A549 (cell line): ENCODE data around the gene C20orf173. TPM values are rescaled to one million over a fixed set of nuclear protein-coding genes. Genes with fewer than 3 reads are reported as not detected.
"Not testable (repeated sequence)": the region's sequence is repeated elsewhere in the genome, so short reads cannot be mapped to it uniquely, and the experiment has no call there.

Experiments used
- ATAC-seq, 2 experiments: fragments of 200-7000 bp in 1 of 2; fragments of >200 bp in 1 of 2; cut with Nextera tagmentation in 1 of 2; cut with Tn5 transposase in 1 of 2; 3 replicates each; pipeline versions ENCODE4 v1.8.0 to v1.9.1; 2018 to 2020; ENCODE audit warnings: mild to moderate bottlenecking in 1 of 2, moderate library complexity in 1 of 2
- CTCF ChIA-PET: fragments of 300-600 bp; sonication (Branson Sonifier 250); formaldehyde crosslinking; extraction: SDS; loops from one replicate; lab custom pipeline; 2021; ENCODE audit warnings: antibody characterized with exemption, inconsistent platforms; lab: Yijun Ruan, JAX
- POLR2A ChIA-PET: fragments of 350-600 bp; formaldehyde crosslinking; extraction: SDS; loops from one replicate; lab custom pipeline; 2021; ENCODE audit warnings: antibody characterized with exemption, inconsistent platforms; lab: Yijun Ruan, JAX
- DNase-seq, 2 experiments: peaks; one replicate each; pipeline versions ENCODE4 v3.0.0 to v3.0.0-alpha.2; 2011 to 2016; ENCODE audit warnings: low read depth in 1 of 2, low spot score in 1 of 2
- FAIRE-seq: peaks from 2 replicates; lab custom pipeline; 2011; peaks lifted over from hg19 to GRCh38; lab: Jason Lieb, UNC
- H3K27ac ChIP-seq, 2 experiments: fragments of >200 bp; sonication (Bioruptor Twin); formaldehyde crosslinking; 3 replicates each; pipeline ENCODE4 v1.5.1; 2016 to 2017
- H3K4me1 ChIP-seq: fragments of >200 bp; sonication (Bioruptor Twin); formaldehyde crosslinking; 3 replicates; pipeline ENCODE4 v1.6.1; 2016
- H3K4me2 ChIP-seq: fragments of >200 bp; sonication (Bioruptor Twin); formaldehyde crosslinking; 3 replicates; pipeline ENCODE4 v1.6.1; 2016
- H3K4me3 ChIP-seq: fragments of >200 bp; sonication (Bioruptor Twin); formaldehyde crosslinking; 3 replicates; pipeline ENCODE4 v1.5.1; 2016
- H3K9me3 ChIP-seq: fragments of >200 bp; sonication (Bioruptor Twin); formaldehyde crosslinking; 3 replicates; pipeline ENCODE4 v1.6.1; 2016
- BCL3 ChIP-seq: fragments of >200 bp; sonication (Bioruptor Twin); formaldehyde crosslinking; IDR thresholded peaks from 3 replicates; pipeline ENCODE4 v1.6.1; 2016
- BHLHE40 ChIP-seq: IDR thresholded peaks from 2 replicates; pipeline ENCODE4 v1.6.1; 2012; ENCODE audit warnings: low read depth, low read length, inconsistent platforms
- CBX8 ChIP-seq: fragments of 200-600 bp; sonication (generic); IDR thresholded peaks from 2 replicates; pipeline ENCODE4 v1.6.1; 2016
- CHD4 ChIP-seq: fragments of 200-600 bp; sonication (generic); IDR thresholded peaks from 2 replicates; pipeline ENCODE4 v1.6.1; 2016; ENCODE audit warnings: antibody characterized with exemption, mild to moderate bottlenecking, borderline replicate concordance
- E2F6 ChIP-seq: IDR thresholded peaks from 2 replicates; pipeline ENCODE4 v1.6.1; 2012; ENCODE audit warnings: low read depth, borderline replicate concordance
- EHF ChIP-seq: fragments of 250-450 bp; sonication (Bioruptor Pico); IDR thresholded peaks from 2 replicates; pipeline ENCODE4 v1.5.0; 2020; ENCODE audit warnings: mild to moderate bottlenecking
- EP300 ChIP-seq, 2 experiments: fragments of >200 bp; sonication (Bioruptor Twin); formaldehyde crosslinking; IDR thresholded peaks; 2 replicates in 1 of 2; 3 replicates in 1 of 2; pipeline ENCODE4 v1.6.1; 2016 to 2017
- FOSL2 ChIP-seq, 2 experiments: fragments of 450-650 bp in 1 of 2; fragments of >200 bp in 1 of 2; sonication (Bioruptor Twin) in 1 of 2; formaldehyde crosslinking; IDR thresholded peaks; 2 replicates each; pipeline versions ENCODE4 v1.5.0 to v1.6.1; 2016 to 2020; ENCODE audit warnings: mild to moderate bottlenecking in 1 of 2, moderate library complexity in 1 of 2
- GATA3 ChIP-seq: IDR thresholded peaks from 2 replicates; pipeline ENCODE4 v1.6.1; 2012; ENCODE audit warnings: borderline replicate concordance
- HES2 ChIP-seq: fragments of >200 bp; sonication (Bioruptor Twin); formaldehyde crosslinking; IDR thresholded peaks from 2 replicates; pipeline ENCODE4 v1.6.1; 2016
- HEYL ChIP-seq: fragments of 250-450 bp; sonication (Bioruptor Pico); IDR thresholded peaks from 2 replicates; pipeline ENCODE4 v1.8.0; 2021; ENCODE audit warnings: mild to moderate bottlenecking, moderate library complexity
- HOXA7 ChIP-seq: fragments of 250-450 bp; sonication (Bioruptor Pico); IDR thresholded peaks from 2 replicates; pipeline ENCODE4 v1.5.0; 2020; ENCODE audit warnings: mild to moderate bottlenecking, moderate library complexity
- HOXB5 ChIP-seq: fragments of 250-450 bp; sonication (Bioruptor Pico); IDR thresholded peaks from 2 replicates; pipeline ENCODE4 v1.5.0; 2020; ENCODE audit warnings: mild to moderate bottlenecking, moderate library complexity
- JUNB ChIP-seq: fragments of >200 bp; sonication (Bioruptor Twin); formaldehyde crosslinking; IDR thresholded peaks from 2 replicates; pipeline ENCODE4 v1.6.1; 2016
- MAFK ChIP-seq: fragments of 450-650 bp; IDR thresholded peaks from 2 replicates; pipeline ENCODE4 v1.6.1; 2014; ENCODE audit not compliant: partially characterized antibody
- MAX ChIP-seq: IDR thresholded peaks from 2 replicates; pipeline ENCODE4 v1.6.1; 2012
- PHF8 ChIP-seq: fragments of 200-600 bp; sonication (generic); IDR thresholded peaks from 2 replicates; pipeline ENCODE4 v1.6.1; 2016; ENCODE audit warnings: low read depth, mild to moderate bottlenecking, antibody characterized with exemption, moderate library complexity, borderline replicate concordance
- POLR2AphosphoS2 ChIP-seq: conservative IDR thresholded peaks from 2 replicates; pipeline ENCODE4 v1.6.1; 2012; ENCODE audit warnings: low read length, improper control_type of control experiment, inconsistent platforms
- RAD21 ChIP-seq, 2 experiments: fragments of >200 bp in 1 of 2; sonication (Bioruptor Twin) in 1 of 2; formaldehyde crosslinking in 1 of 2; IDR thresholded peaks in 1 of 2; conservative IDR thresholded peaks in 1 of 2; 2 replicates in 1 of 2; 3 replicates in 1 of 2; pipeline ENCODE4 v1.6.1; 2012 to 2018; ENCODE audit warnings: inconsistent platforms in 1 of 2
- RFX5 ChIP-seq: fragments of 450-650 bp; IDR thresholded peaks from 2 replicates; pipeline ENCODE4 v1.7.1; 2014; ENCODE audit warnings: antibody characterized with exemption, mild to moderate bottlenecking, moderate library complexity
- SMC3 ChIP-seq: fragments of >200 bp; sonication (Bioruptor Twin); formaldehyde crosslinking; IDR thresholded peaks from 3 replicates; pipeline ENCODE4 v1.6.1; 2018; ENCODE audit warnings: inconsistent platforms
- TP53 ChIP-seq: fragments of 250-450 bp; sonication (Bioruptor Pico); IDR thresholded peaks from 2 replicates; pipeline ENCODE4 v1.5.0; 2021; ENCODE audit warnings: mild to moderate bottlenecking, moderate library complexity
- USF2 ChIP-seq: fragments of 450-650 bp; IDR thresholded peaks from 2 replicates; pipeline ENCODE4 v1.6.1; 2014; ENCODE audit warnings: antibody characterized with exemption
- ZC3H11A ChIP-seq: fragments of 450-650 bp; IDR thresholded peaks from 2 replicates; pipeline ENCODE4 v1.6.1; 2014; ENCODE audit warnings: antibody characterized with exemption, mild to moderate bottlenecking
- ZFP36 ChIP-seq: fragments of 450-650 bp; IDR thresholded peaks from 2 replicates; pipeline ENCODE4 v1.6.1; 2014; ENCODE audit warnings: borderline replicate concordance; ENCODE audit not compliant: partially characterized antibody
- ZNF302 ChIP-seq: fragments of 250-450 bp; sonication (Bioruptor Pico); IDR thresholded peaks from 2 replicates; pipeline ENCODE4 v1.9.0; 2021; ENCODE audit warnings: inconsistent platforms, mild to moderate bottlenecking, moderate library complexity
- ZSCAN20 ChIP-seq: fragments of 250-450 bp; sonication (Bioruptor Pico); IDR thresholded peaks from 2 replicates; pipeline ENCODE4 v1.8.0; 2022; ENCODE audit warnings: mild to moderate bottlenecking, moderate library complexity
- WGBS: methylation state at CpG from one replicate; pipeline ENCODE4 v1.1.6; 2017; ENCODE audit errors: missing lambda C conversion rate; 5-methylcytosine and 5-hydroxymethylcytosine counted together
- polyA plus RNA-seq, 4 experiments: library from polyadenylated mRNA; depleted of rRNA in 3 of 4; stranded (reverse); fragments of >200 nt; fragmentation: RNase III in 1 of 4; extraction: RNeasy Plus Mini Kit Qiagen cat#74134 plus additional on column Dnase treatment in 1 of 4; gene quantifications; 2 replicates in 3 of 4; 3 replicates in 1 of 4; pipeline ENCODE4 v1.2.3, GENCODE V29; 2011 to 2017

C20orf173 gene
- polyA plus RNA-seq, 2 of the 4 experiments (the other 2 are of a cell fraction): not detected

DNA sequence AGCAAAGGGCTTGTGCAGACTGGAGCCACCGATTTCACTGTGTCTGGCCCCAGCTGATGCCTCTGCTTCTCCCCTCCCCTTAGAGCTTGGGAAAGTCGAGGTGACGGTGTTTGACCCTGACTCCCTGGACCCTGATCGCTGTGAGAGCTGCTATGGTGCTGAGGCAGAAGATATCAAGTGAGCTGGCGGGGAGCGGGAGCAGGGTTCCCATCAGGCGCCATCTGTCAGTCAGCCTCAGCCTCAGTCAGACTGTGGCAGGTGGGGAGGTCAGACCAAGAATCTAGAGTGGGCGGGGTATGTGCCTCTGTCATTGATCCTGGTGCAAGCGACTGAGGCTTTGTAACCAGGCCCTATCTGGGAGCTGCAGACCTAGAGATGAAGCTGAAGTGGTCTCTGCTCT, 17.9 kb upstream of the C20orf173 start:
- no peak overlapping the region for H3K27ac ChIP-seq
- no peak overlapping the region for H3K4me2 ChIP-seq
- no peak overlapping the region for H3K4me3 ChIP-seq
- FAIRE-seq (no peak), ATAC-seq (no peak), DNase-seq (no peak)
- ChIA-PET CTCF (interaction anchor here (1.3 to 1.9 kb wide), 4 partner anchors 12 to 84 kb away, joined by 3 to 4 read pairs (median 4); no protein-coding TSS in a partner anchor), POLR2A (no interaction called here)
- TF ChIP-seq EHF (CRISPR knock-in tag) (no peak), MAX (no peak), CBX8 (no peak), HEYL (CRISPR knock-in tag) (no peak)
- H3K4me1 ChIP-seq: peaks cover 7% of the 10 kb centered on the region; the same call in 2 of the 3 replicates
- WGBS: 91% methylated on average over 8 of the region's 9 CpGs
- no peaks in the 10 kb centered on the region for H3K9me3 ChIP-seq

GRCh38 chr20:35546127-35546526, 16.7 kb upstream of the C20orf173 start:
- H3K9me3 ChIP-seq: no peaks in the 10 kb centered on the region
- no peak for TF ChIP-seq CHD4
- TF ChIP-seq BCL3: no peak
- TF ChIP-seq BHLHE40: no peak
- TF ChIP-seq EHF (CRISPR knock-in tag): no peak
- TF ChIP-seq MAFK: no peak
- no peak for TF ChIP-seq TP53
- no peak for TF ChIP-seq SMC3
- no peak for TF ChIP-seq ZFP36
- no peak for TF ChIP-seq GATA3
- no peak for TF ChIP-seq POLR2AphosphoS2
- no peak for TF ChIP-seq PHF8
- DNase-seq (no peak), FAIRE-seq (no peak), ATAC-seq (no peak)
- H3K4me1 ChIP-seq: peaks cover 8% of the 10 kb centered on the region; the same call in 2 of the 3 replicates
- no peak overlapping the region for H3K27ac ChIP-seq
- POLR2A ChIA-PET: no interaction called here
- H3K4me2 ChIP-seq: no peak overlapping the region
- no peak overlapping the region for H3K4me3 ChIP-seq
- CTCF ChIA-PET: interaction anchor here (0.9 to 1.3 kb wide), 2 partner anchors 9 to 74 kb away, joined by 3 read pairs; no protein-coding TSS in a partner anchor
- 72% methylated on average over 1 of the region's 1 CpG for WGBS

DNA sequence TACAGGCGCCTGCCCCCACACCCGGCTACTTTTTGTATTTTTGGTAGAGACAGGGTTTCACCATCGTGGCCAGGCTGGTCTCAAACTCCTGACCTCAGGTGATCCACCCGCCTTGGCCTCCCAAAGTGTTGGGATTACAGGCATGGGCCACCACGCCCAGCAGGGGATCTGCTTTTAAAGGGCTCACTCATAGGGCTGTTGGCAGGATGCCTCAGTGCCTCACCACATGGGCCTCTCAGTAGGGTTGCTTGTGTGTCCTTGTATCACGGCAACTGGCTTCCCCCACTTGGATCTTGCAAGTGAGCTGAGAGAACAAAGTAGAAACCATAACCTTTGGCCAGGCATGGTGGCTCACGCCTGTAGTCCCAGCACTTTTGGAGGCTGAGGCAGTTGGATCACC, 15.5 kb upstream of the C20orf173 start:
- not testable (repeated sequence) for ATAC-seq, H3K27ac ChIP-seq, H3K4me3 ChIP-seq, H3K4me2 ChIP-seq, H3K9me3 ChIP-seq, FAIRE-seq, H3K4me1 ChIP-seq
- ChIA-PET POLR2A (interaction anchor here (0.6 kb wide), 1 partner anchor 676 kb away, joined by 3 read pairs; no protein-coding TSS in a partner anchor), CTCF (interaction anchor here (0.8 to 2.3 kb wide), 2 partner anchors 12 to 73 kb away, joined by 3 to 7 read pairs; no protein-coding TSS in a partner anchor)
- peak in 1 of 2 experiments; percentile 36 for DNase-seq
- WGBS: 91% methylated on average over 7 of the region's 7 CpGs

GRCh38 chr20:35544436-35544835, 15.0 kb upstream of the C20orf173 start:
- Histone ChIP-seq H3K4me3 (no peak overlapping the region), H3K9me3 (no peaks in the 10 kb centered on the region), H3K4me2 (no peak overlapping the region), H3K4me1 (peaks cover 8% of the 10 kb centered on the region; the same call in 2 of the 3 replicates), H3K27ac (no peak overlapping the region)
- TF ChIP-seq EP300 (IDR thresholded peaks at IDR 0.05): no peak
- no peak for TF ChIP-seq JUNB
- no peak for TF ChIP-seq ZC3H11A
- no peak for TF ChIP-seq BCL3
- TF ChIP-seq RFX5: no peak
- no peak for TF ChIP-seq EHF (CRISPR knock-in tag)
- TF ChIP-seq HES2: no peak
- no peak for TF ChIP-seq PHF8
- no peak for TF ChIP-seq ZNF302
- no peak for TF ChIP-seq E2F6
- no peak for TF ChIP-seq FOSL2 (IDR thresholded peaks at IDR 0.05)
- no peak for TF ChIP-seq FOSL2 (CRISPR knock-in tag; IDR thresholded peaks at IDR 0.05)
- no peak for TF ChIP-seq USF2
- TF ChIP-seq ZSCAN20 (CRISPR knock-in tag): no peak
- no peak for TF ChIP-seq HOXA7 (CRISPR knock-in tag)
- TF ChIP-seq RAD21 (conservative IDR thresholded peaks at IDR 0.05 in 1 of 2, IDR thresholded peaks at IDR 0.05 in 1 of 2): no peak
- TF ChIP-seq HOXB5 (CRISPR knock-in tag): no peak
- no peak for TF ChIP-seq MAFK
- WGBS: 95% methylated on average over 15 of the region's 16 CpGs
- ChIA-PET POLR2A (no interaction called here), CTCF (interaction anchor here (0.8 to 3.0 kb wide), 3 partner anchors 12 to 74 kb away, joined by 3 to 8 read pairs (median 7); no protein-coding TSS in a partner anchor)
- DNase-seq: no peak
- no peak for FAIRE-seq
- ATAC-seq: no peak
